Measurements from ENCODE around the gene CAV2. TPM values are rescaled to one million over a fixed set of nuclear protein-coding genes. Genes with fewer than 3 reads are reported as not detected.

The CAV2 gene
- total RNA-seq, 1 experiment from 2014 or later: 286 TPM

- POLR2A ChIA-PET (ENCODE audit: low non-redundant PET): no interaction called here
- CTCF ChIA-PET: interaction anchor here (0.7 kb wide), 1 partner anchor 294 kb away, joined by 5 read pairs; no protein-coding TSS in a partner anchor
- intact Hi-C loops (cut with micrococcal nuclease; ENCODE audit: unreplicated experiment): no loop called here
- Histone ChIP-seq H3K4me3 (ENCODE audit: low read depth, low read length, poor library complexity, severe bottlenecking) (no peak overlapping the region), H3K4me1 (ENCODE audit: insufficient read depth, low read length, poor library complexity, severe bottlenecking) (peaks cover 91% of the 10 kb centered on the region), H3K27me3 (replicated peaks; ENCODE audit: insufficient read depth, low read depth, low read length, poor library complexity) (no peaks in the 10 kb centered on the region), H3K9me3 (ENCODE audit: low read depth, low read length, poor library complexity, severe bottlenecking) (no peaks in the 10 kb centered on the region), H3K36me3 (ENCODE audit: insufficient read depth, low read length, poor library complexity, severe bottlenecking) (peaks cover 98% of the 10 kb centered on the region), H3K27ac (ENCODE audit: low read depth, low read length, poor library complexity, severe bottlenecking) (peak overlapping the region; percentile 48)
- no TSS peak for BruUV-seq (replicated peaks)
- no peak for DNase-seq (ENCODE audit: low spot score)
- no peak for TF ChIP-seq EZH2 (IDR thresholded peaks at IDR 0.05; ENCODE audit: borderline replicate concordance, low read depth, low read length, poor library complexity, severe bottlenecking)
- TF ChIP-seq CTCF (conservative IDR thresholded peaks at IDR 0.05; ENCODE audit: low read depth, low read length): no peak
These were observed 47.4 kb downstream of the CAV2 start for GRCh38 chr7:116546916-116547315.

GRCh38 chr7:116547347-116547746, 47.8 kb downstream of the CAV2 start:
- H3K4me1 ChIP-seq (ENCODE audit: insufficient read depth, low read length, poor library complexity, severe bottlenecking): peaks cover 91% of the 10 kb centered on the region
- peaks cover 98% of the 10 kb centered on the region for H3K36me3 ChIP-seq (ENCODE audit: insufficient read depth, low read length, poor library complexity, severe bottlenecking)
- ChIA-PET CTCF (no interaction called here), POLR2A (ENCODE audit: low non-redundant PET) (no interaction called here)
- H3K27me3 ChIP-seq (replicated peaks; ENCODE audit: insufficient read depth, low read depth, low read length, poor library complexity): no peaks in the 10 kb centered on the region
- TF ChIP-seq EZH2 (IDR thresholded peaks at IDR 0.05; ENCODE audit: borderline replicate concordance, low read depth, low read length, poor library complexity, severe bottlenecking) (no peak), CTCF (conservative IDR thresholded peaks at IDR 0.05; ENCODE audit: low read depth, low read length) (no peak)
- H3K27ac ChIP-seq (ENCODE audit: low read depth, low read length, poor library complexity, severe bottlenecking): peak overlapping the region; percentile 48
- H3K4me3 ChIP-seq (ENCODE audit: low read depth, low read length, poor library complexity, severe bottlenecking): no peak overlapping the region
- no TSS peak for BruUV-seq (replicated peaks)
- peak; percentile 77 for DNase-seq (ENCODE audit: low spot score)
- H3K9me3 ChIP-seq (ENCODE audit: low read depth, low read length, poor library complexity, severe bottlenecking): no peaks in the 10 kb centered on the region
- intact Hi-C loops (cut with micrococcal nuclease; ENCODE audit: unreplicated experiment): no loop called here

- no peak for DNase-seq (ENCODE audit: low spot score)
- Histone ChIP-seq H3K27me3 (replicated peaks; ENCODE audit: insufficient read depth, low read depth, low read length, poor library complexity) (no peaks in the 10 kb centered on the region), H3K36me3 (ENCODE audit: insufficient read depth, low read length, poor library complexity, severe bottlenecking) (peaks cover 98% of the 10 kb centered on the region), H3K27ac (ENCODE audit: low read depth, low read length, poor library complexity, severe bottlenecking) (peak overlapping the region; percentile 12), H3K9me3 (ENCODE audit: low read depth, low read length, poor library complexity, severe bottlenecking) (no peaks in the 10 kb centered on the region), H3K4me1 (ENCODE audit: insufficient read depth, low read length, poor library complexity, severe bottlenecking) (peaks cover 91% of the 10 kb centered on the region), H3K4me3 (ENCODE audit: low read depth, low read length, poor library complexity, severe bottlenecking) (no peak overlapping the region)
- intact Hi-C loops (cut with micrococcal nuclease; ENCODE audit: unreplicated experiment): no loop called here
- ChIA-PET CTCF (no interaction called here), POLR2A (ENCODE audit: low non-redundant PET) (no interaction called here)
- no TSS peak for BruUV-seq (replicated peaks)
- TF ChIP-seq CTCF (conservative IDR thresholded peaks at IDR 0.05; ENCODE audit: low read depth, low read length) (no peak), EZH2 (IDR thresholded peaks at IDR 0.05; ENCODE audit: borderline replicate concordance, low read depth, low read length, poor library complexity, severe bottlenecking) (no peak)
These were observed 49.0 kb downstream of the CAV2 start for GRCh38 chr7:116548506-116548905.
